Anterior cingulate cortex (tissue), 58 donors: ENCODE data around the gene SNX8.

Experiments
- DNase-seq, 58 donors: peaks; one replicate each; lab custom pipeline; 2025; lab: John Stamatoyannopoulos, UW

Gene SNX8

GRCh38 chr7:2228921-2229320, 85.3 kb downstream of the SNX8 start:
- no peak for DNase-seq

- DNase-seq, result no peak
These were observed 86.5 kb downstream of the SNX8 start for GRCh38 chr7:2227699-2228098.

GRCh38 chr7:2225830-2226229, 88.4 kb downstream of the SNX8 start:
- DNase-seq, result no peak

- no peak for DNase-seq
These were observed 88.9 kb downstream of the SNX8 start for GRCh38 chr7:2225336-2225735.

GRCh38 chr7:2224934-2225333, 89.3 kb downstream of the SNX8 start:
- DNase-seq, result no peak

GRCh38 chr7:2224491-2224928, 89.7 kb downstream of the SNX8 start:
- no peak for DNase-seq

- DNase-seq, result no peak
These were observed 90.9 kb downstream of the SNX8 start for GRCh38 chr7:2223321-2223720.

DNA sequence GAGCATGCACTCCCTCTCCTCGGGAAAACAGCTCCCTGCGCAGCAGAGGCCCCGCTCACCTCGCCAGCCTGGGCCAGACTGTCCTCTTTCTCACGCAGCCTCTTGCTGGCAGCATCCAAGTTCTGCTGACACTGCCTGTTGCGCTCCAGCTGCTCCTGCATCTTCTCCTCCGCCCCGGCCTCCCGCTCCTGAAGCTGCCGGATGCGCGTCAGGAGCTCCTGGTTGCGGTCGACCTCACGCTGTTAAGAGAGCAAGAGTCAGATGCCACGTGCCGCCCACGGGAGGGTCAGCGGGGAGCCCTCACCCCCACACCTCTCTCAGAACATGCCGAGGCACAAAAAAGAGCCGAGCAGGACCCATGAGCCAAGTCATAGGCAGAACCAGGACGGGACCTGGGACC, 91.7 kb downstream of the SNX8 start:
- DNase-seq, result no peak

GRCh38 chr7:2220954-2221353, 93.3 kb downstream of the SNX8 start:
- DNase-seq, result no peak

DNA sequence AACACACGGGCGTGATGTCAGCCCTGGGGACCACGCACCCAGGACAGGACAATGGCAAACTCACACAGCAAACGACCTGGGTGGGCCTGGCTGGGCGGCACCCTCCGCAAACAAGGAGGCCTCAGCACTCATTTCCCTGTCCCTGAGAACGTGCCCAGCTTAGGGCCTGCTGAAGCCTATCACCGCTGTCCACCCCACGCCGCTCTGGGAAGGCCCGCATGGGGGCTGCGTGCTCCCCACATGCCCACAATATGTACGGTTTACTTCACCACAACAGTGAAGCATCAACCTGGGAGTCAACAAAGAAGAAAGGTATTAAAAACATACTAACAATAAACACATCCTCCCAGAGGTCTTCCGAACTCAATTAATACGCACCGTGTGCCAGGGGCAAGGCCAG, 93.7 kb downstream of the SNX8 start:
- DNase-seq, result no peak

DNA sequence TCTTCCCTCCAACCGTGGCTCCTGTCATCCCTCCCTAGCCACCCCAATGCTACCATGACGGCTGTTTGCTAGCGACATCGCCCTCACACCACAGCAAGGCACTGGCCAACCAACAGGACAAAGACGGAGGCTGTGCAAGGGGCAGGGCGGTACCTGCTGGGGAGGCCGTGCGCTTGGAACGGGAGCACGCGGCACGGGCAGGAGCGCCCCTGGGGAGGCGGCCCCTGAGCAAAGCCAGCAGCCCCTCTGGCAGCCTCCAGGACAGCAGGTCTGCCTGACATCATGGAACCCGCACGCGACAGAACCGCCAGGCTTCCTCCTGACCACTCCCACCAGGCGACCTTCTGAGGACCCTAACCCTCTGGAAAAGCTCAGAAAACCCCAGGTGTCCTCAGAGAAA, 94.2 kb downstream of the SNX8 start:
- DNase-seq, result no peak

DNA sequence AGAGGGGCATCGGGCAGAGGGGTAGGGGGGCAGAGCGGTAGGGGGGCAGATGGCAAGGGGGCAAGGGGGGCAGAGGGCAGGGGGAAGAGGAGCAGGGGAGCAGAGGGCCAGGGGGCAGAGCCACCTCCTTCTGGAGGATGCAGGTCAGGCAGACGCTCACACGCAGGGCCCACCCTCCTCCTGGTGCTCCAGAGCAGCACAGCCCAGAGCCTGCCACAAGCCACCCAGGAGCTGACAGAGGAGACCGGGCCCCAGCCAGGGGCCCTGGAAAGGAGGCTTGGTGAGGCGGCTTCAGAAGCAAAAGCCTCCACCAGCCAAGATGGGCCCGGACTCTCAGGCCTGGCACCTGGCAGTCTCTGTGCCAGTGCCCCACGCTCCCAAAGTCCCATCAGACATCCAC, 94.6 kb downstream of the SNX8 start:
- DNase-seq, result no peak

GRCh38 chr7:2219136-2219535, 95.1 kb downstream of the SNX8 start:
- DNase-seq, result no peak

- DNase-seq, result no peak
These were observed 95.8 kb downstream of the SNX8 start for GRCh38 chr7:2218444-2218785.

- no peak for DNase-seq
These were observed 96.4 kb downstream of the SNX8 start for GRCh38 chr7:2217716-2218443.

DNA sequence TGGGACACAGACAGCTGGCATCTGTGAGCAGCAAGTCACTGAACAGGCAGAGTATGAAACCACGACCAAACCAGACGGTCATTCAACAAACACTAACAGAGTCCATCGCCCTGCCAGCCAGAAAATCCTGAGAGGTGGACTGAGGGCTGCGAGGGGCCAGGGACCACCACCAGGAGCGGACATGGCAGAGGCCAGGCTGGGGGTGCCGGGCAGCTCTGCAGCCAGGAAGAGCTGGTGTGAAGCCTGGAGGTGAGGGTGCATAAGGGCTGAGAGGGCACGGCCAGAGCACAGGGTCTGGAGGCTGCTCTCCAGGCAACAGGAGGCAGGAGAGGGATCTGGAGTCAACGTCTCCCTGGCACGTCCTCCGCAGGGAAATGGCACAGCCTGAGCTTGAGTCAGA, 97.0 kb downstream of the SNX8 start:
- DNase-seq, result no peak

- no peak for DNase-seq
These were observed 98.4 kb downstream of the SNX8 start for GRCh38 chr7:2215851-2216250.

- peak in 4 of 58 donors; percentile 20 to 42 (median 26) for DNase-seq
These were observed 99.6 kb downstream of the SNX8 start for GRCh38 chr7:2214636-2215035.

DNA sequence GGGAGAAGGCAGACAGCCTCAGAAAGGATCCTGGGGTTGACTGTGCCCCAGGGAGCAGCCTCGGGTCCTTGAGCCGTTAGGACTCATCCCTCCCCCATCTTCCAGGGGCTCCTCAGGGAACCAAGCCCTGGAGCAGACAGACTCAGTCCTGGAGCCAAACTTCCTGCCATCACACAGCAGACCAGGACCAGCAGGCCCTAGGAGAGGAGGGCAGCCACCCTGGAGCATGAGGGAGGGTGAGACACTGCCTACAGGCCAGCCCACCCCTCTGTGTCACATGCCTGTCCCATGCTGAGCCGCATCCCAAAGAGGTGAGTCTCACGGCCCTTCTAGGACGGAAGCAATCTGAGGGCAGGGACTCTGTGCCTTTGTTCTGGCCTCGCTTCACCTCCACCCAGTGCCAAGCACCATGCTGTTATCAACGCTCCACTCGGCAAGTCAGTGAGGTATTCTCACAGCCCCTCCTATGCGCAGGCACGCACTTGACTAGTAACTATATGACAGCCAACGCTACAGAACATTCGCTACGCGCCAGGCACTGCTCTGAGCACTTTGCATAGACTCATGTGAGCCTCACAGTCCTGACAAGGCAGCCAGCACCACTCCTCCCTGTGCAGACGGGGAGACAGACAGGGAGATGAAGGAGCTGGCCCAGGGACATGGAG, 100.6 kb downstream of the SNX8 start:
- no peak for DNase-seq

DNA sequence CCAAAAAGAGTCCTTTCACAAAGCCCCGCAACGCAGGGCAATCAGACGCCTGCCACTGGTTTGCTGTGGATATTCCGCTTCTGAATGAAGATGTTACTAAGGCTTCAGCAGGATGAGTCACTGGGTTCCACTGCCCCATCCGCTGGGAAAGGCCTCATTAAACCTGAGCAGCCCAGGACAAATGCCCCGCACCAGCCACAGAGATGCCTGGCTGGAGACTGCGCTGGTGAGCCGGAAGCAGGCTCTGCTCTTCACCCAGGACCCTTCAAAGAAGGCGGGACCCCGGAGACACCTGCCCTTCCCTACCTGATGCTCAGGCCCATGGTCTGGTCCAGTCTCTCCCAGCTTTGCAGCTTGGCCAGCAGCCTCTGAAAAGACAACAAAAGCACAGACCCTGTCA, 101.3 kb downstream of the SNX8 start:
- DNase-seq, result no peak

GRCh38 chr7:2211926-2212325, 102.3 kb downstream of the SNX8 start:
- DNase-seq, result no peak

GRCh38 chr7:2211259-2211880, 102.9 kb downstream of the SNX8 start:
- DNase-seq, result no peak
